Non-pigmented ciliary epithelial cell (primary cell): Measurements from ENCODE around the gene ZBTB3.
"Not testable (repeated sequence)": the region's sequence is repeated elsewhere in the genome, so short reads cannot be mapped to it uniquely, and the experiment has no call there.

Source experiments
- DNase-seq: peaks from one replicate; pipeline ENCODE4 v3.0.0-alpha.2; 2010; ENCODE audit warnings: low read depth

Gene ZBTB3

DNA sequence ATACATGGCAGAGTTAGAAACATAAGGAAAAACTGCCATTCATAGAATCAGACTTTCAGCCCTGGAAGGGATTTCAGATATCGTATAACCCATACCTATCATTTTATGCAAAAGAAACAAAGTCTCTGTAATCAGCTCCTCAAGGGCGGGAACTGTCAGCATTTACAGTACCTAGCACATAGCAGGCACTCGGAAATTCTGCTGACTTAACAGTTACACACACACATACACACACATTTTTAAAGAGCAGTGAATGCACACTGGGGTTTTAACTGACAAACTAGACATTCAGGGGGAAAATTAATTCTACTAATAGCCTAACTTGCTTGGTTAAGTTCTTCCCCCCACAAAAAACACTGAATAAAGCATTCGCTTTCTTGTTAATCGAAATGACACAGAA lies 37.8 kb downstream of the ZBTB3 start:
- no peak for DNase-seq

DNA sequence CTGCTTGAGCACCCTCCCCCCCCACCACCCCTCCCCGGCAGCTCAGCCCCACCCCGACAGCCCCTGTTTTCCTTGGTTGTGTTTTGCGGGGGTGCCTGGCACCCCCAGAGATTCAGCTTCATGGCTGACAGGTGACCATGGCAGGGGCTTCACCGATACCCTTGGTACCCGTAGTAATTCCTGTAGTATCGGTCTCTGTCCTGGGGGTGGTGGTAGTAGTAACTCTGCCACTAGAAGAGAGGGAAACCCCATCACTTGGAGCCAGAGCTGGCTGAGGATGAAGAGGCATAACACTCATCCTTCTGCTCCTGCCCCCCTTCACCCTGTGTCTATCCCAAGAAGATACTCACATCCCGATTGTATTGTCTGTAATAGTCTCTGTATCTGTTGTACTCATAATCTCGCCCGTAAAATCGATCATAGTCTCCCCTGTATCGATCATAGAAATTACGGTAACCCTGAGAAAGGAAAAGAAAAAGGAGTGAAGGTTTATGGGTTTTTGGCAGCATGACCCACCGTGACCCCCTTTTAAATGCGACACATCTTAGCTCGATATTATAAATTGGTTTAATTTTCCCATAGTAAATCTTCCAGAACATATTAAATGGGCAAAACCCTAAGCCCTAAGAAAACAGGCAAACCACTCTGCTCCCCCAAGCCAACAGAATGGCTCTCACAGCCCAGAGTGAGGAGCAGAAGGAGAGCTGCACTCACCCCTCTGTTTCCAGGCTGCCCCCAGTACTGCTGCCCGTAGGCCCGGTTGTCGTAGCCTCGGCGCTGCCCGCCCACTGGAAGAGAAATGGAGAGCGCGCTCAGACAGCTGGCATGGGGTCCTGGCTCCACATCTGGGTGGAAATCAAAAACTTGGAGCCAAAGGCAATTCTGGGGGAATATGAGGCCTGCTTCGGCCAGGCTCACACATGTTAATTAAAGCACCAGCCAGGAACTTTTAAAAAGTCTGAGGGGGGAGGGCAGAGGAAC lies 38.5 kb downstream of the ZBTB3 start:
- no peak for DNase-seq

DNA sequence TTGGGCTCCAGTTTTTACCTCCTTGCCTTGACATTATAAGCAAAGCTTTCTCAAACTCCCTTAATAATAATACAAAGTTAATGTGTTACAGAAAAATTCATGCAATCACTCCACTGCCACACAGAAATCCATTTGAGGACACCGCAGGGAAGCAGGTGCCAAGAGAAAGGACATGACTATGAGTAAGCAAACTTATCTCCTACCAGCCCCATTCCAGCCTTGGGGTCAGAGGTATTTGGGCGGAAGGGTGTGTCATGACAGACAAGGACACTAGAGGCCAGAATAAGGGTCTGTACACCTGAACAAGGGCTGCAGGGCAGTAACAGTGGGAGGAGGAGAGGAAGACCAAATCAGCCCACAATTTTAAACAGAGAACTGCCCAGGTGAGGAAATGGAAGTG lies 40.6 kb downstream of the ZBTB3 start:
- no peak for DNase-seq

DNA sequence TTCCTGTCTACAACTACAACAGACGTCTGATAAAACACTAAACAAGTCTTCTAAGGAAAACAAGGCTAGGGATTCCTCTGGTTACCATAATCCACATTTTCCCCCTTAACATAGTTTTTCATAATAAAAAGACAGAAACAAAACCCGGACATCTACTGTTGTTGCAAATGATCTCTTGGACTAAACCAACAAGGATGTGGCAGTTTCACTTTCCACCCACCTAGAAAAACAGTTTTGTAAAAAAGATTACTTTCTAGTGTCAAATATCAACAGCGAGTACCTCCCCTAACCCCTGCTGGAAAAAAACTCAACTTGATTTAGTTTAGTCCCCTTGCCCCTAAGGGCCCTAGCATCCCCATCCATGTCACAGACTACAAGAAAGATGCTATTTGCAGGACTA lies 41.1 kb downstream of the ZBTB3 start:
- DNase-seq, result no peak

DNA sequence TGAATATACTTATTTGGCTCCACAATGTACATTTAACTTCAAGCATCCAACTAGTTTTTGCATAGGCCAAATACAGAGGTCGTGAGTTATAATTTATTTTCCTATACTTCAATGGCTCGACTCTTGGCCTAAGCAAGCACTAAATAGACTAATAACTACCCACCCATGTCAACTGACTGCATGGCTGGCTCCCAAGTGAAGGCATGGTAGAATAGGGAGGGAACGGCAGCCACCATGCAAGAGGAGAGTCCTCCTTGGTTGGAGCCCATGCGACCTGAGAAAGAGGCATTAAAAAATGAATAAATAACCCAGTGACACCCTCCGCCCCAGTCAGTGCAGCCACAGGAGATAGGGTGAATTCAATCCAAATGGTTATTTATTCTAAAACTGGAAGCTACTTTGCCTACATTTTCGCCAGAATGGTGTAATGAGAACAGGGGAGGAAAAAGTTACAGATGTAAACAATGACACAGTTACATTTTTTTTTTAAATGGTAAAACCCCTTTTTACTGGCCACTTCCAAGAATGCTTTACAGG lies 41.6 kb downstream of the ZBTB3 start:
- no peak for DNase-seq

DNA sequence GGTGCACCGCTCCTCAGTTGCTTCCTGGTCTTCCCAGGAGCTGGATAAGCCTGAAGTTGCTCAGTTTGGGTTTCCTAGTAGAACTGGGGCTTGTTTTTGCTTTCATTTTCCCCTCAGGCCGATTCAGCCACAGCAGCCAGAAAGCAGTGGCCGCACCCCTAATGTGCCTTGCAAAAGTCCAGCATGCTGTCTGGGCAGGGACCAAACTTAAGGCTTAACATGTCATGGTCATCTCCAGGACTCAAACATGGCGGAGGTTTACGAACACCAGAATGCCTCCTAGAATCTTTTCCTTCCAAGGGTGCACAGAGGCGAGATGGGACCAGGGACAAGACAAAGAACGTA lies 44.0 kb downstream of the ZBTB3 start:
- DNase-seq, result no peak

DNA sequence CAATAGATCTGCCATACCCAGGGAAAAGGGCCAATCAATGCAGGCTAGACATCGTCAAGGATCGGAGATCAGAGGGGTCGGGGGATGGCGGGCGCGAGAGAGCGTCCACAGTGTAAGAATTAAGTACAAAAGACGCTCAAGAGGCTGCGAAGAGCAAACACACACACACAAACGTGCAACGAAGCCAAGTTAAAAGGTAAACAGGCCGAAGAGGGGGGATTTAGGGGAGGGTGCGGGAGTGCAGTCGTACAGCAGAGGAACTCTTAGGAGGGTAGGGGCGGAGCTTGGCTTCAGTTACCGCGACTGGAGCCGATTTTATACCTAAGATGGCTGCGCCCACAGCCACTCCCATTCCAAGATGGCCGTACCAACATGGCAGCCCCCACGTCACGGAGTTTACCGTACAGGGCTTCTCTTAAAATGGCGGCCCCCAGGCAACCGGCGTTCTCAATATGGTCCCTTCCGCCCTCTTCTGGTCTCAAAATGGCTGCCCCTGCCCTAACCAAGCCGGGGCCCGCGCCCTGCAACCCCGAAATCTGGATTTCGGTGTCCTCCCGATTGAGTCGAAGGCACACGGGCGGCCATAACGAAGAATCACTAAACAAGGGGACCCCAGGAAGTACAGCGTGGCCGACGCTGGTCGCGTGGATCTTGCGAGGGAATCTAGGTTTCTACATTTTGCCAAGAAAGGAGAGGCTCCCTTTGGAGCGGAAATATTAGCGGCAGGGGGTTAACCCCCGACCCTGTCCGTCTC lies 44.5 kb downstream of the ZBTB3 start:
- peak; percentile 90 for DNase-seq

DNA sequence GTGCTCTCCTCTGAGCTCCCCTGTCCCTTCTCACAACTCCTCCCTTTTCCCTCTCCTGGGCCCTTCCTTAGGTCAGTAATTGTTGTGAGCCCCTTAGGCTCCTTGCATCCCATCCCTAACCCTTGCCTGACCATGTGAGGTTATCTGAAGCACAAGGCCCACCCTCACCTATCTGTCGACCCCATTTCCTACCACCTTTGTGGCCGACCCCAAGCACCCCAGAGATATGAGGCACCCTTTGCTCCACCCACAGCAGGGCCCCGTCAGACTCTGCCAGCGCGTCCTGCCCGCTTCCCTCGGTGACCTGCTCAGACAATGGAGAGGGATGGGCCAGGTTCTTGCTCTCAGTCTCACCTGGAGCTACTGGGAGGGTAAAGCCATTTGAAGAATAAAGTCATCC lies 45.2 kb downstream of the ZBTB3 start:
- no peak for DNase-seq

DNA sequence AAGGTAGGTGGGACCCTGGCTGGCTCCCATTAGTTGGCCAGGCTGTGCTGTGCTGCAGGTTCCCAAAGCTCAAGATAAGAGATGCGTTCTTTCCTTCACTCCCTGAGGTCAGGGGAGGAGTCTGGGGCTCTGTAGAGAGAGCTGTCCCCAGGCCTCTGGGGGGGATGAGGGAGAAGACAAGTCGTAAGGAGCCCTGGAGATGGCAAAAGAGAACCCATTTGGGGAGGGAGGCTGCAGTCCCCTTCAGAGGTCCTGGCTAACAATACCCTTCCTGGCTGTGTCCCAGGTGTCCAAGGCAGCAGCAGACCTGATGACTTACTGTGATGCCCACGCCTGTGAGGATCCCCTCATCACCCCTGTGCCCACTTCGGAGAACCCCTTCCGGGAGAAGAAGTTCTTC lies 45.6 kb downstream of the ZBTB3 start:
- DNase-seq, result no peak

DNA sequence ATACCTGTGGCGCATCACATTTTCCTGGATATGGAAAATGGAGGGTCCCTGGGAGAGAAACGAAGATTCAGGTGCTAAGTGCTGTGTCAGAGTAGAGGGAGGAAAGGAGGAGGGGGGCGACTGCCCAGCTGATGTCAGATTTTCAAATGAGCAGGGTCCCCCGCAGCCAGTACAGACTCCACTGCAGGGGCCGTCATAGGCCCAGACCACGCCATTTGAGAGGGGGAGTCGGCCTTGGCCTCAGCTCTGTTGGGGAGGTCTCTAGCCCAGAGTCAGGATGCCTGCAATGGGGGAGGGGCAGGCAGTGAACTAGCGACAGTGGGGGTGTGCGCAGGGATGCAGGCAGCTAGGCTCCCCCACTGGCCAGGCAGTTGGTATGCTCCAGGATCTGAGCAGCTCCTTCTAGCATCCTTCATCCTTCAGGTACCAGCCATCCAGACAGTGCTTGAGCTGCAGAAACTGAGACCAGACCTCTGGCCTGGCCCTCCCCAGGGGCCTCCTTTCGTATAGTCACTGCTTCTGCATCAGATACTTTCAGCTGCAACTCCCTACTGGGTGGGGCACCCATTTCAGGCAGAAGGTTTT lies 46.6 kb downstream of the ZBTB3 start, which contains the start of the genes BSCL2 and GNG3:
Gene BSCL2, minus strand, starts transcription at position 148 of the 585 bp plus-strand sequence. CDS start 229 bp downstream, outside the sequence.
Gene GNG3, plus strand, starts transcription at position 400 of the 585 bp plus-strand sequence. CDS start 620 bp downstream, outside the sequence.
- DNase-seq, result no peak

DNA sequence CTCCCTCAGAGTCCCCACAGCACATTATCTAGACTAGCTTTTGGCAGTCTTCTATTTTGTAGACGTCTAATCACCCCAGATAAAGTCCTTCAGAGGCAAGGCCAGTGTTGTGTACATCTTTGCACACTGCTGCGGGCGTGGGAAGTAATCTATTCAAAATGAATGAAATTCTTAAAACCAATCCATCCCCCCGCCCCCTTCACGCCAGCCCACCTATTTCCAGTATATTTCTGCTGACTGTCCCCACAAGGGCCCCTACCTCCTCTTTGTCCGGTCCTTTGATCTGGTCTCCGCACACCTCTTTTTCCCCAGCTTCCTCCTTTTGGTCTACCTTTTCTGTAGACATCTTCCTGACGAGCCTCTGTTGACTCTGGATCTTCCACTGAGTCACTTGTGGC lies 47.1 kb downstream of the ZBTB3 start:
- DNase-seq, result no peak

DNA sequence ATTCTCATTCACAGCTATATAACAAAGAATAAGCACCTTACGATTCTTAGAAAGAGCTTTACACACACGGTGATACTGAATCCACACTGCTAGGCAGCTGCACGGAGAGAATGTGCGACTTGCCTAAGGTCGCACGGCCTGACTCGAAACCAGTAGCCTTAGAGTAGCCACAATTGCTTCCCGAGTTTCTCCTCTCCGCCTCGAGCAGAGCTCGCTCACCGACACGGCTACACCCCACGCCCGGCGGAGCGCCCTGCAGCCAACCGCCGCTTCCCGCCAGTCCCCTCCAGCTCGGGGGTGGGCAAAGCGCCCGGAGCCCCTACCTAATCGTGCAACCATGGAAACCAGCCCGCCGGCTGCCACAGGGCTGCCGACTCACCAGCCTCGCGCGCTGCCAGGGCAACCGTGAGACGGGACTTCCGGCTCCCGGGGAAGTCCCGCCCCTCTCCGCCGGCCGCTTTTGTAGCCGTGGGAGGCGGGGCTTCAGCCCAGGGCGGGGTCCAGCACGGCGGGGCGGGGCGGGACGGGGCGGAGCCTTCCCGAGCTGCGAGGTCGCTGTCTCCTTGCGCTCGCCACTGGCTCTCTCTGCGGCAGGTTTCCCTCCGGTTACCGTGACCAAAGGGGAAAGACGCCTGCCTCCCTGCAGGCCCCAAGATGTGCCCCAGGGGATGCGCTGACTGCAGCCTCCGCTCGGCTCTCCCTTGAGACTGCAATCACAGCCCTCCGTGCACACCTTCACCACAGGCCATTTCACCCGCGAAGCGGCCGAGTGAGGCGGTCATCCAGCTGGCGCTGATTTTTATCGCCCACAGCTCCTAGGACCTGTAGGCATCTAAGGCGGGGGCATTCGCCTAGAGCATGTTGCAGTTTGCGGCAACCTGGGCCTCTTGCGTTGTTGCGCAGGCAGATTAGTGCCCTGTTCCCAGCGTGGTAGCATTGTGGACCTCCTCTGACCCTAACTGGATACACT lies 47.8 kb downstream of the ZBTB3 start:
- peak; percentile 60 for DNase-seq

DNA sequence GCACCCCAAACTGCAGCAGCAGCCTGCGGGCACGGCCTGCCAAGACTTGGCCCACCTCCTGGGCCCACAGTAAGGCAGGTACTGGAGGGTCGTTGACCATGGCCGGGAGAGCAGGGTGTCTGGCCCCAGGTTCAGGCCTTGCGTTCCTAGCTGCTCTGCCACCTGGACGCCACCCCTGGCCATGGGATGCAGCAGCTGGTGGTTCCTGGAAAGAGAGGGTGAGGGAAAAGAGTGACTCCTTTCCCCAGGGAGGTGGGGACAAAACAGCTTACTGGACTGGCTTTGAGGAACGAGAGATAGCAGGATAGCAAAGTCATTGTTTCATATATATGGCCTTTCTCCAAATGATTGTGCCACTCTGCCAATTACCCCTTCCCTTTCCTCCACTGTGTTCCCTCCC lies 48.5 kb downstream of the ZBTB3 start:
- DNase-seq, result no peak

DNA sequence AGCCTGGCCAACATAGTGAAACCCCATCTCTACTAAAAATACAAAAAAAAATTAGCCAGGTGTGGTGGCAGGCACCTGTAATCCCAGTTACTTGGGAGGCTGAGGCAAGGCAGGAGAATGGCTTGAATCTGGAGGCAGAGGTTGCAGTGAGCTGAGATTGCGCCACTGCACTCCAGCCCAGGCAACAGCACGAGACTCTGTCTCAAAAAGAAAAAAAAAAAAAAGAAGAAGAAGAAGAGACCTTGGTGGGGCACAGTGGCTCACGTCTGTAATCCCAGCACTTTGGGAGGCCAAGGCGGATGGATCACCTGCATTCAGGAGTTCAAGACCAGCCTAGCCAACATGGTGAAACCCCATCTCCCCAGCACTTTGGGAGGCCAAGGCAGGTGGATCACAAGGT lies 50.0 kb downstream of the ZBTB3 start:
- DNase-seq, result not testable (repeated sequence)

DNA sequence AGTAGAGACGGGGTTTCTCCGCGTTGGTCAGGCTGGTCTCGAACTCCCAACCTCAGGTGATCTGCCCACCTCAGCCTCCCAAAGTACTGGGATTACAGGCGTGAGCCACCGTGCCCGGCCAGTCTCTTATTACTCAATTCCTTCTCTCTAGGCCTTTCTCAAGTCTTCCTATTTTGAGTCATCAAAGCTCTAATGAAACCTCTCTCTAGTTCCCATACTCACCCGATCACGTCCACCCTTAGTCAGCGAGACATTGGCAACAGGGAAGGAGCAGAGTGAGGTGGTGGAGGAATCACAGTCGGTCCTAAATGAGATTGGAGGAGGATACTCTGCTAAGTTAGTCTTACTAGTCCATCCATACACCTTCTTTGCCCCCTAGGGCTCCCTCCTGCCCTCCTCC lies 51.7 kb downstream of the ZBTB3 start:
- DNase-seq, result no peak
